H9 (cell line): ENCODE results near the gene TEKT5. TPM values are rescaled to one million over a fixed set of nuclear protein-coding genes. Genes with fewer than 3 reads are reported as not detected.

ENCODE experiments used
- DNase-seq: peaks from one replicate; pipeline ENCODE4 v3.0.0-alpha.2; 2017
- H2AFZ ChIP-seq: one replicate; pipeline ENCODE4 v1.6.1; 2013; ENCODE audit warnings: mild to moderate bottlenecking, low read length, control low read depth, moderate library complexity
- H2AK5ac ChIP-seq: 2 replicates; pipeline ENCODE4 v1.6.1; 2013; ENCODE audit warnings: low read length, control low read depth, mixed read lengths; ENCODE audit not compliant: insufficient read length
- H2BK120ac ChIP-seq: one replicate; pipeline ENCODE4 v1.6.1; 2013; ENCODE audit warnings: low read depth, mild to moderate bottlenecking, low read length, control low read depth, inconsistent platforms; ENCODE audit not compliant: poor library complexity, severe bottlenecking
- H2BK12ac ChIP-seq: 2 replicates; pipeline ENCODE4 v1.6.1; 2013; ENCODE audit warnings: low read length, control low read depth, mixed read lengths, low read depth; ENCODE audit not compliant: insufficient read length
- H2BK15ac ChIP-seq: 2 replicates; pipeline ENCODE4 v1.6.1; 2013; ENCODE audit warnings: low read depth, low read length, control low read depth
- H2BK20ac ChIP-seq: one replicate; pipeline ENCODE4 v1.6.1; 2013; ENCODE audit warnings: low read depth, mild to moderate bottlenecking, low read length, control low read depth, inconsistent platforms; ENCODE audit not compliant: poor library complexity, severe bottlenecking
- H2BK5ac ChIP-seq: 2 replicates; pipeline ENCODE4 v1.6.1; 2013; ENCODE audit warnings: low read length, control low read depth, mixed read lengths; ENCODE audit not compliant: insufficient read length
- H3K14ac ChIP-seq: 2 replicates; pipeline ENCODE4 v1.6.1; 2013; ENCODE audit warnings: low read length, control low read depth; ENCODE audit not compliant: insufficient read depth
- H3K18ac ChIP-seq: 2 replicates; pipeline ENCODE4 v1.6.1; 2013; ENCODE audit warnings: low read depth, mild to moderate bottlenecking, mixed read lengths, low read length, control low read depth; ENCODE audit not compliant: insufficient read length
- H3K23ac ChIP-seq: 2 replicates; pipeline ENCODE4 v1.6.1; 2013; ENCODE audit warnings: low read length, control low read depth, mixed read lengths, low read depth; ENCODE audit not compliant: insufficient read length
- H3K23me2 ChIP-seq: 2 replicates; pipeline ENCODE4 v1.6.1; 2013; ENCODE audit warnings: low read depth, mild to moderate bottlenecking, mixed read lengths, low read length, control low read depth; ENCODE audit not compliant: insufficient read length, poor library complexity, severe bottlenecking
- H3K27ac ChIP-seq: 2 replicates; pipeline ENCODE4 v1.5.1; 2013; ENCODE audit warnings: low read length, control low read depth, mixed read lengths, low read depth; ENCODE audit not compliant: insufficient read length
- H3K27me3 ChIP-seq: 2 replicates; pipeline ENCODE4 v1.6.1; 2013; ENCODE audit warnings: low read length, control low read depth, inconsistent platforms; ENCODE audit not compliant: insufficient read depth
- H3K4ac ChIP-seq: 2 replicates; pipeline ENCODE4 v1.6.1; 2013; ENCODE audit warnings: low read depth, mild to moderate bottlenecking, control low read depth, inconsistent platforms, low read length, moderate library complexity
- H3K4me1 ChIP-seq: 2 replicates; pipeline ENCODE4 v1.6.1; 2013; ENCODE audit warnings: low read length, control low read depth, inconsistent platforms; ENCODE audit not compliant: insufficient read depth
- H3K4me2 ChIP-seq: 2 replicates; pipeline ENCODE4 v1.6.1; 2013; ENCODE audit warnings: low read length, control low read depth, mixed read lengths; ENCODE audit not compliant: insufficient read length, insufficient read depth
- H3K56ac ChIP-seq: 2 replicates; pipeline ENCODE4 v1.6.1; 2013; ENCODE audit warnings: low read depth, mild to moderate bottlenecking, mixed read lengths, low read length, control low read depth; ENCODE audit not compliant: insufficient read length
- H3K79me1 ChIP-seq: 2 replicates; pipeline ENCODE4 v1.6.1; 2013; ENCODE audit warnings: low read depth, mild to moderate bottlenecking, moderate library complexity, low read length, control low read depth, inconsistent platforms; ENCODE audit not compliant: insufficient read depth, poor library complexity, severe bottlenecking
- H3K79me2 ChIP-seq: 2 replicates; pipeline ENCODE4 v1.6.1; 2013; ENCODE audit warnings: low read length, control low read depth, inconsistent platforms; ENCODE audit not compliant: insufficient read depth
- H3K9ac ChIP-seq: 2 replicates; pipeline ENCODE4 v1.6.1; 2013; ENCODE audit warnings: low read length, control low read depth, mixed read lengths; ENCODE audit not compliant: insufficient read length; ENCODE audit errors: extremely low read depth
- H3K9me3 ChIP-seq: one replicate; pipeline ENCODE4 v1.6.1; 2013; ENCODE audit warnings: low read depth, low read length, inconsistent platforms; ENCODE audit not compliant: control insufficient read depth
- H3T11ph ChIP-seq: one replicate; pipeline ENCODE4 v1.6.1; 2013; ENCODE audit warnings: mild to moderate bottlenecking, low read length, control low read depth, inconsistent platforms
- H4K20me1 ChIP-seq: one replicate; pipeline ENCODE4 v1.6.1; 2013; ENCODE audit not compliant: control insufficient read depth, insufficient read length, insufficient read depth
- H4K5ac ChIP-seq: 2 replicates; pipeline ENCODE4 v1.6.1; 2013; ENCODE audit warnings: low read depth, mild to moderate bottlenecking, mixed read lengths, low read length, control low read depth; ENCODE audit not compliant: insufficient read length
- H4K8ac ChIP-seq: replicated peaks from 2 replicates; pipeline ENCODE4 v1.6.1; 2013; ENCODE audit warnings: low read length, control low read depth, mixed read lengths, low read depth; ENCODE audit not compliant: insufficient read length
- H4K91ac ChIP-seq: 2 replicates; pipeline ENCODE4 v1.6.1; 2013; ENCODE audit warnings: low read depth, mild to moderate bottlenecking, moderate library complexity, mixed read lengths, low read length, control low read depth; ENCODE audit not compliant: insufficient read length
- H3K27ac Mint-ChIP-seq, 3 experiments: 2 replicates in 2 of 3; 3 replicates in 1 of 3; pipeline ENCODE4 v1.8.0; 2020 to 2021; ENCODE audit warnings: mixed read lengths in 3 of 3, mild to moderate bottlenecking in 1 of 3, moderate library complexity in 1 of 3
- H3K27me3 Mint-ChIP-seq: 2 replicates; pipeline ENCODE4 v1.8.0; 2021; ENCODE audit warnings: low read depth, mild to moderate bottlenecking, moderate library complexity, mixed read lengths
- H3K36me3 Mint-ChIP-seq, 3 experiments: 2 replicates in 2 of 3; 3 replicates in 1 of 3; pipeline ENCODE4 v1.8.0; 2020 to 2021; ENCODE audit warnings: low read depth in 3 of 3, mixed read lengths in 3 of 3; ENCODE audit not compliant: insufficient read depth in 1 of 3
- H3K4me1 Mint-ChIP-seq, 2 experiments: 2 replicates each; pipeline ENCODE4 v1.8.0; 2020; ENCODE audit warnings: mixed read lengths in 2 of 2
- H3K4me3 Mint-ChIP-seq, 2 experiments: 2 replicates in 1 of 2; 3 replicates in 1 of 2; pipeline ENCODE4 v1.8.0; 2020 to 2021; ENCODE audit warnings: mild to moderate bottlenecking in 2 of 2, mixed read lengths in 2 of 2, moderate library complexity in 1 of 2
- H3K9me3 Mint-ChIP-seq, 2 experiments: 2 replicates in 1 of 2; 3 replicates in 1 of 2; pipeline ENCODE4 v1.8.0; 2020; ENCODE audit warnings: mild to moderate bottlenecking in 2 of 2, mixed read lengths in 2 of 2, moderate library complexity in 1 of 2
- WGBS: extraction: QIAGEN DNeasy Blood & Tissue Kit; methylation state at CpG from one replicate; pipeline ENCODE4 v1.1.7; 2013; ENCODE audit warnings: missing lambda C conversion rate, low lambda C conversion rate, mixed read lengths; ENCODE audit not compliant: insufficient read length; ENCODE audit errors: extremely low coverage; 5-methylcytosine and 5-hydroxymethylcytosine counted together
- total RNA-seq: library from RNA; stranded (reverse); gene quantifications from 2 replicates; pipeline ENCODE4 v1.2.1, GENCODE V29; 2021
- TF ChIP-seq, protein P1 (sequence below): fragments of 200-600 bp; sonication (generic); conservative IDR thresholded peaks from 3 replicates; pipeline ENCODE4 v1.8.0; 2021; ENCODE audit warnings: antibody characterized with exemption, mild to moderate bottlenecking

Gene TEKT5
- total RNA-seq, 1 experiment from 2014 or later, result 0.31 TPM

- no peaks in the 10 kb centered on the region for H3K79me1 ChIP-seq
- no peak overlapping the region for H2BK5ac ChIP-seq
- H4K8ac ChIP-seq, result no peak overlapping the region
- no peaks in the 10 kb centered on the region for H3K36me3 Mint-ChIP-seq
- no peak overlapping the region for H3K14ac ChIP-seq
- H3K27ac Mint-ChIP-seq, result no peak overlapping the region
- no peak overlapping the region for H3T11ph ChIP-seq
- no peaks in the 10 kb centered on the region for H3K27me3 ChIP-seq
- TF ChIP-seq, protein P1, sequence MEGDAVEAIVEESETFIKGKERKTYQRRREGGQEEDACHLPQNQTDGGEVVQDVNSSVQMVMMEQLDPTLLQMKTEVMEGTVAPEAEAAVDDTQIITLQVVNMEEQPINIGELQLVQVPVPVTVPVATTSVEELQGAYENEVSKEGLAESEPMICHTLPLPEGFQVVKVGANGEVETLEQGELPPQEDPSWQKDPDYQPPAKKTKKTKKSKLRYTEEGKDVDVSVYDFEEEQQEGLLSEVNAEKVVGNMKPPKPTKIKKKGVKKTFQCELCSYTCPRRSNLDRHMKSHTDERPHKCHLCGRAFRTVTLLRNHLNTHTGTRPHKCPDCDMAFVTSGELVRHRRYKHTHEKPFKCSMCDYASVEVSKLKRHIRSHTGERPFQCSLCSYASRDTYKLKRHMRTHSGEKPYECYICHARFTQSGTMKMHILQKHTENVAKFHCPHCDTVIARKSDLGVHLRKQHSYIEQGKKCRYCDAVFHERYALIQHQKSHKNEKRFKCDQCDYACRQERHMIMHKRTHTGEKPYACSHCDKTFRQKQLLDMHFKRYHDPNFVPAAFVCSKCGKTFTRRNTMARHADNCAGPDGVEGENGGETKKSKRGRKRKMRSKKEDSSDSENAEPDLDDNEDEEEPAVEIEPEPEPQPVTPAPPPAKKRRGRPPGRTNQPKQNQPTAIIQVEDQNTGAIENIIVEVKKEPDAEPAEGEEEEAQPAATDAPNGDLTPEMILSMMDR, result no peak
- H3K4me2 ChIP-seq, result no peak overlapping the region
- H3K4me1 Mint-ChIP-seq, result peaks cover 7 to 8% of the 10 kb centered on the region in 2 experiments
- no peak overlapping the region for H4K5ac ChIP-seq
- H3K4me1 ChIP-seq, result no peaks in the 10 kb centered on the region; the same call in 1 of the 2 replicates
- H3K18ac ChIP-seq, result no peak overlapping the region
- peaks cover 4% of the 10 kb centered on the region in 2 experiments; a peak in 2 of 5 replicates for H3K9me3 Mint-ChIP-seq
- H3K23ac ChIP-seq, result no peak overlapping the region
- H2BK12ac ChIP-seq, result no peak overlapping the region
- no peak overlapping the region for H2BK120ac ChIP-seq
- no peak overlapping the region for H2BK20ac ChIP-seq
- no peaks in the 10 kb centered on the region for H3K9me3 ChIP-seq
- no peak overlapping the region for H3K56ac ChIP-seq
- H2AFZ ChIP-seq, result no peak overlapping the region
- no peak for DNase-seq
- WGBS, result no CpG with 5 or more reads among the region's 21 CpGs
- no peaks in the 10 kb centered on the region for H3K79me2 ChIP-seq
- no peaks in the 10 kb centered on the region for H4K20me1 ChIP-seq
- no peak overlapping the region for H3K27ac ChIP-seq
- H4K91ac ChIP-seq, result no peak overlapping the region
- no peak overlapping the region for H2BK15ac ChIP-seq
- no peak overlapping the region for H3K4ac ChIP-seq
- H2AK5ac ChIP-seq, result no peak overlapping the region
- no peak overlapping the region for H3K4me3 Mint-ChIP-seq
- no peaks in the 10 kb centered on the region for H3K23me2 ChIP-seq
- peaks cover 2% of the 10 kb centered on the region; the same call in 1 of the 2 replicates for H3K27me3 Mint-ChIP-seq
- no peak overlapping the region for H3K9ac ChIP-seq
Measured at GRCh38 chr16:10694306-10694705, 424 bp downstream of the TEKT5 start.
